Measurements from ENCODE around the gene RBFOX2. TPM values are rescaled to one million over a fixed set of nuclear protein-coding genes. Genes with fewer than 3 reads are reported as not detected.

Gene RBFOX2
- total and polyA plus RNA-seq, 2 donors (not counting 1 experiment from before 2014, with no cell fraction given): not detected

DNA sequence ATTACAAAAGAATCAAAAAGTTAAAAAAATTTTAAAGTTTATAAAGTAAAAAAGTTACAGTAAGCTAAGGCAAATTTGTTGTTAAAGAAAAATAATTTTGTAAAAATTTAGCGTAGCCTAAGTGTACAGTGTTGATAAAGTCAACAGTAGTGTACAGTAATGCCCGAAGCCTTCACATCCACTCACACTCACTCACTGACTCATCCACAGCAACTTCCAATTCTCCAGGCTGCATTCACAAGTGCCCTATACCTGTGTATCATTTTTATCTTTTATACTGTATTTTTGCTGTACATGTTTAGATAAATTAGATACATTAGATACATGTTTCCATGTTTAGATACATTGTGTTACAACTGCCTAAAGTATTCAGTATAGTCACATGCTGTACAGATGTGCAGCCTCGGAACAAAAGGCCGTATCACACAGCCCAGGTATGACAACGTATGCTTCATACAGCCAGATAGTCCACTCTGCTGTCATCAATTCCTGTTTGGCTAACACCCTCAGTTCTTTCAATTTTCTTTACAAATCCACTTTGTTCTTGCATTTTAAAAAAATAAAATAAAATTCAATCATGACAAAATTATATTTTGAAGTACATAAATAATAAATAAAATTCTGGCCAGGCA is 80.7 kb downstream of the RBFOX2 start:
- Histone ChIP-seq H3K9me3 (ENCODE audit: control extremely low read depth in 1 of 3, control insufficient read depth in 2 of 3, insufficient read depth in 1 of 3, low read length in 2 of 3) (no peaks in the 10 kb centered on the region), H3K9ac (ENCODE audit: low read length) (no peak overlapping the region), H4K20me1 (ENCODE audit: control insufficient read depth, insufficient read depth, low read length, poor library complexity, severe bottlenecking) (no peaks in the 10 kb centered on the region), H3K4me3 (ENCODE audit: control extremely low read depth in 1 of 5, extremely low read depth in 1 of 5, insufficient read depth in 1 of 5, low read depth in 2 of 5, low read length in 4 of 5) (no peak overlapping the region), H3K79me2 (ENCODE audit: control insufficient read depth, insufficient read depth, low read length) (no peaks in the 10 kb centered on the region), H3K36me3 (replicated peaks in 1 of 2; ENCODE audit: control extremely low read depth in 1 of 2, control insufficient read depth in 1 of 2, extremely low read depth in 1 of 2, insufficient read depth in 2 of 2, low read length in 1 of 2) (no peaks in the 10 kb centered on the region), H3K27ac (ENCODE audit: low read length in 2 of 2) (no peak overlapping the region), H2AFZ (ENCODE audit: insufficient read depth, low read depth, low read length, poor library complexity, severe bottlenecking) (no peak overlapping the region), H3K4me2 (replicated peaks; ENCODE audit: low read depth, low read length, poor library complexity, severe bottlenecking) (no peak overlapping the region), H3K27me3 (replicated peaks in 1 of 4; ENCODE audit: control extremely low read depth in 1 of 4, control insufficient read depth in 3 of 4, insufficient read depth in 4 of 4, low read length in 3 of 4) (no peaks in the 10 kb centered on the region), H3K4me1 (ENCODE audit: control insufficient read depth in 2 of 2, insufficient read depth in 2 of 2, low read length in 2 of 2) (no peaks in the 10 kb centered on the region)
- H3K4me3 Mint-ChIP-seq: no peak overlapping the region
- WGBS (ENCODE audit: insufficient coverage): 94% methylated on average over 3 of the region's 5 CpGs
- H3K27ac Mint-ChIP-seq: no peak overlapping the region
- TF ChIP-seq, protein P1, sequence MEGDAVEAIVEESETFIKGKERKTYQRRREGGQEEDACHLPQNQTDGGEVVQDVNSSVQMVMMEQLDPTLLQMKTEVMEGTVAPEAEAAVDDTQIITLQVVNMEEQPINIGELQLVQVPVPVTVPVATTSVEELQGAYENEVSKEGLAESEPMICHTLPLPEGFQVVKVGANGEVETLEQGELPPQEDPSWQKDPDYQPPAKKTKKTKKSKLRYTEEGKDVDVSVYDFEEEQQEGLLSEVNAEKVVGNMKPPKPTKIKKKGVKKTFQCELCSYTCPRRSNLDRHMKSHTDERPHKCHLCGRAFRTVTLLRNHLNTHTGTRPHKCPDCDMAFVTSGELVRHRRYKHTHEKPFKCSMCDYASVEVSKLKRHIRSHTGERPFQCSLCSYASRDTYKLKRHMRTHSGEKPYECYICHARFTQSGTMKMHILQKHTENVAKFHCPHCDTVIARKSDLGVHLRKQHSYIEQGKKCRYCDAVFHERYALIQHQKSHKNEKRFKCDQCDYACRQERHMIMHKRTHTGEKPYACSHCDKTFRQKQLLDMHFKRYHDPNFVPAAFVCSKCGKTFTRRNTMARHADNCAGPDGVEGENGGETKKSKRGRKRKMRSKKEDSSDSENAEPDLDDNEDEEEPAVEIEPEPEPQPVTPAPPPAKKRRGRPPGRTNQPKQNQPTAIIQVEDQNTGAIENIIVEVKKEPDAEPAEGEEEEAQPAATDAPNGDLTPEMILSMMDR (IDR thresholded peaks at IDR 0.05): no peak
- TF ChIP-seq EZH2 (IDR thresholded peaks at IDR 0.05; ENCODE audit: borderline replicate concordance, insufficient read depth, low read depth, low read length, poor library complexity, severe bottlenecking): no peak
- CTCF ChIA-PET: no interaction called here
- no peaks in the 10 kb centered on the region for H3K4me1 Mint-ChIP-seq
- no peaks in the 10 kb centered on the region for H3K9me3 Mint-ChIP-seq (ENCODE audit: insufficient read depth)
- POLR2A ChIA-PET: no interaction called here
- intact Hi-C loops (cut with micrococcal nuclease): no loop called here
- no peak for DNase-seq
- ATAC-seq (ENCODE audit: low read depth): no peak
- peaks cover 8% of the 10 kb centered on the region for H3K27me3 Mint-ChIP-seq

DNA sequence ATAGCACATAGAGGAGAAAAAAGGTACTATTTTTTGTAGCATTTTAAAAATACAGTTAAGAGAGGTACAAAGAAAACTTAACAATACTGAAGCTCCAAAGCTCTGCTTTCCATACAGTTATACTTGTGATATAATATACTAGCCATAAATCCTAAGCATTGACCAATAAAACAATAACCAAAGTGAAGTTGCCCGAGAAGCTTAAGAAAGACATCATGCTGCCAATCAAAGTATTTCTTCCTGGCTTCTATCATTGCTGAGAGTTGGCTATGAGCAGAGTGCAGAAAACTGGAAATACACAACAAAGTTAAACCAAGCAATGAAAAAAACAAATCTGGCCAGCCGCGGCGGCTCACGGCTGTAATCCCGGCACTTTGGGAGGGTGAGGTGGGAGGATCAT is 84.2 kb downstream of the RBFOX2 start:
- H3K9me3 Mint-ChIP-seq (ENCODE audit: insufficient read depth): no peaks in the 10 kb centered on the region
- intact Hi-C loops (cut with micrococcal nuclease): no loop called here
- no CpG with 5 or more reads among the region's 6 CpGs for WGBS (ENCODE audit: insufficient coverage)
- CTCF ChIA-PET: interaction anchor here (1.1 kb wide), 1 partner anchor 13 kb away, joined by 4 read pairs; no protein-coding TSS in a partner anchor
- Histone ChIP-seq H3K79me2 (ENCODE audit: control insufficient read depth, insufficient read depth, low read length) (no peaks in the 10 kb centered on the region), H3K27me3 (replicated peaks in 1 of 4; ENCODE audit: control extremely low read depth in 1 of 4, control insufficient read depth in 3 of 4, insufficient read depth in 4 of 4, low read length in 3 of 4) (peaks cover 0 to 5% (median 0%) of the 10 kb centered on the region in 4 experiments), H3K4me3 (ENCODE audit: control extremely low read depth in 1 of 5, extremely low read depth in 1 of 5, insufficient read depth in 1 of 5, low read depth in 2 of 5, low read length in 4 of 5) (no peak overlapping the region), H4K20me1 (ENCODE audit: control insufficient read depth, insufficient read depth, low read length, poor library complexity, severe bottlenecking) (no peaks in the 10 kb centered on the region), H3K36me3 (replicated peaks in 1 of 2; ENCODE audit: control extremely low read depth in 1 of 2, control insufficient read depth in 1 of 2, extremely low read depth in 1 of 2, insufficient read depth in 2 of 2, low read length in 1 of 2) (no peaks in the 10 kb centered on the region), H3K27ac (ENCODE audit: low read length in 2 of 2) (no peak overlapping the region), H3K9me3 (ENCODE audit: control extremely low read depth in 1 of 3, control insufficient read depth in 2 of 3, insufficient read depth in 1 of 3, low read length in 2 of 3) (no peaks in the 10 kb centered on the region), H3K4me2 (replicated peaks; ENCODE audit: low read depth, low read length, poor library complexity, severe bottlenecking) (no peak overlapping the region), H3K4me1 (ENCODE audit: control insufficient read depth in 2 of 2, insufficient read depth in 2 of 2, low read length in 2 of 2) (no peaks in the 10 kb centered on the region), H2AFZ (ENCODE audit: insufficient read depth, low read depth, low read length, poor library complexity, severe bottlenecking) (no peak overlapping the region), H3K9ac (ENCODE audit: low read length) (no peak overlapping the region)
- POLR2A ChIA-PET: no interaction called here
- TF ChIP-seq EZH2 (IDR thresholded peaks at IDR 0.05; ENCODE audit: borderline replicate concordance, insufficient read depth, low read depth, low read length, poor library complexity, severe bottlenecking): no peak
- no peak overlapping the region for H3K4me3 Mint-ChIP-seq
- ATAC-seq (ENCODE audit: low read depth): no peak
- H3K27me3 Mint-ChIP-seq: peaks cover 20% of the 10 kb centered on the region
- no peak overlapping the region for H3K27ac Mint-ChIP-seq
- no peaks in the 10 kb centered on the region for H3K4me1 Mint-ChIP-seq
- no peak for DNase-seq

Data from B cell (primary cell).